NCI-H345 (cell line): ENCODE data around the gene ZNF583.

Source experiments
- DNase-seq: peaks from one replicate; lab custom pipeline; 2025; lab: John Stamatoyannopoulos, UW

ZNF583 gene

GRCh38 chr19:56474308-56474707 lies 70.2 kb downstream of the ZNF583 start:
- no peak for DNase-seq

GRCh38 chr19:56476093-56476492 lies 72.0 kb downstream of the ZNF583 start:
- DNase-seq: no peak
